ENCODE data around the gene ATAD2B. TPM values are rescaled to one million over a fixed set of nuclear protein-coding genes. Genes with fewer than 3 reads are reported as not detected.
"Not testable (repeated sequence)": the region's sequence is repeated elsewhere in the genome, so short reads cannot be mapped to it uniquely, and the experiment has no call there.

ATAD2B gene
- total RNA-seq, 1 donor from 2014 or later: 38.5 TPM

DNA sequence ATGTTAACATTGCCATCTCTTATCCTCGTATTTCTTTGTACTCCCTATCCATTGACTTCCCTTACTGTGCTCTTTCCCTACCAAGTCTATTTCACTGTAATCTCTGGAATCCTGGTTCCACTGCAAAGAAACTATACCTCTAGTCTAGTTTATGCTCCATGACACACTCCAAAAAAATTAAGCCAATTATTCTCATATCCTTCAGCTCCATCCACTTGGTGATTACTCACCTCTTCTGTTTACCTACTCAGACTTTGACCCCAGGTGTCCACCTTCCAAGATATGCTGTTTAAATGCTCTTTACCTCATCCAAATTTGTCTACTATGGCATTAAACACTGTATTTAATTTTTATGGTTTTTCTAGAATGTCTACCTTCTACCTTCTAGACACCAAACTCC, 137.9 kb downstream of the ATAD2B start:
- no peak for DNase-seq (ENCODE audit: extremely low spot score in 2 of 2)
- Histone ChIP-seq H3K4me3 (no peak overlapping the region), H3K36me3 (peaks cover 0 to 11% of the 10 kb centered on the region in 2 donors), H3K9me3 (no peaks in the 10 kb centered on the region), H3K27me3 (no peaks in the 10 kb centered on the region), H3K27ac (no peak overlapping the region), H3K4me1 (no peaks in the 10 kb centered on the region)
- intact Hi-C loops (cut with DNase I): no loop called here
- TF ChIP-seq CTCF (IDR thresholded peaks at IDR 0.05): no peak
- no peak for TF ChIP-seq POLR2AphosphoS5 (IDR thresholded peaks at IDR 0.05; ENCODE audit: insufficient read depth in 1 of 2, low read depth in 1 of 2)
- TF ChIP-seq POLR2A (IDR thresholded peaks at IDR 0.05): no peak

GRCh38 chr2:23788100-23788499, 138.8 kb downstream of the ATAD2B start:
- Histone ChIP-seq H3K4me1 (no peaks in the 10 kb centered on the region), H3K9me3 (no peaks in the 10 kb centered on the region), H3K27ac (no peak overlapping the region), H3K4me3 (no peak overlapping the region), H3K27me3 (no peaks in the 10 kb centered on the region), H3K36me3 (peaks cover 0 to 11% of the 10 kb centered on the region in 2 donors)
- no peak for DNase-seq (ENCODE audit: extremely low spot score in 2 of 2)
- intact Hi-C loops (cut with DNase I): no loop called here
- TF ChIP-seq CTCF (IDR thresholded peaks at IDR 0.05) (no peak), POLR2A (IDR thresholded peaks at IDR 0.05) (no peak), POLR2AphosphoS5 (IDR thresholded peaks at IDR 0.05; ENCODE audit: insufficient read depth in 1 of 2, low read depth in 1 of 2) (no peak)

- TF ChIP-seq CTCF (IDR thresholded peaks at IDR 0.05): no peak
- TF ChIP-seq POLR2A (IDR thresholded peaks at IDR 0.05): no peak
- TF ChIP-seq POLR2AphosphoS5 (IDR thresholded peaks at IDR 0.05; ENCODE audit: insufficient read depth in 1 of 2, low read depth in 1 of 2): no peak
- Histone ChIP-seq H3K36me3 (peaks cover 0 to 18% of the 10 kb centered on the region in 2 donors), H3K4me1 (no peaks in the 10 kb centered on the region), H3K27me3 (no peaks in the 10 kb centered on the region), H3K4me3 (no peak overlapping the region), H3K27ac (no peak overlapping the region), H3K9me3 (no peaks in the 10 kb centered on the region)
- intact Hi-C loops (cut with DNase I): no loop called here
- no peak for DNase-seq (ENCODE audit: extremely low spot score in 2 of 2)
Observed at GRCh38 chr2:23784971-23785370, 142.0 kb downstream of the ATAD2B start.

DNA sequence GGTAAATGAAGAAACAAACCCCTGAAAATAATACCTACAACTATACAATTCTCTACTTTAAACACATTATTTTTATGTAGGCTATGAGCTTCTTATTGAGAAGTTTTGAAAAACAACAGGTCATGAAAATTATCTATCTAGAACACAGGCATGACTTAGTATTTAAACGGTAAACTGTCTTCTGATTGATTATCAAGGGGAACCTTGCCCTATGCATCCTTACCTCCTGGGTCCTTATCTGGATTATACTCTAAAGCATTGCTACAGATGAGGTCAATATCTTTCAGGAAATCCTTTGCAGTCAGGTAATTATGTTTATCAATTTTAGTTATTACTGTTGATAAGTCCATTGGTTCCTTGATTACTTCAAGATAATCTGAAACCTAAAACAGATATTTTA, 144.3 kb downstream of the ATAD2B start:
- no peak for TF ChIP-seq POLR2A (IDR thresholded peaks at IDR 0.05)
- TF ChIP-seq POLR2AphosphoS5 (IDR thresholded peaks at IDR 0.05; ENCODE audit: insufficient read depth in 1 of 2, low read depth in 1 of 2): no peak
- TF ChIP-seq CTCF (IDR thresholded peaks at IDR 0.05): no peak
- no peak overlapping the region for H3K27ac ChIP-seq
- H3K36me3 ChIP-seq: peaks cover 0 to 22% of the 10 kb centered on the region in 2 donors

DNA sequence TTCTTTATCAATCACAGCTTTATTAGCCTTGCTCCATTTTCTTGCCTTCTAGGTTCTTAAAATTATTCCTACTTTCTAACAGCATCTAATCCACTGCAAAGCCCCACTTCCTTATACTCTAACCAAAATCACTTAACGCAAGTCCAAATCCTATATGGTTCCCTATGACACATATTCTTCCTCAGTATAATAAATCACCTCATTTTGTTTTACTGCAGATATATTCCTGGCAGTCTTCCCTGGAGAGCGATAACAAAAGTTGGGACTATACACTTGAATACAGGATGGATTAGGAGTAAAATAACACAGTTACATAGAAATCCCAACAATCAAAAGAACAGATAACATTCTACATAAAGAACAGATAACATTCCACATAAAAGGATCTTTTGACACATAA, 144.8 kb downstream of the ATAD2B start:
- no peak for TF ChIP-seq POLR2AphosphoS5 (IDR thresholded peaks at IDR 0.05; ENCODE audit: insufficient read depth in 1 of 2, low read depth in 1 of 2)
- no peak for TF ChIP-seq POLR2A (IDR thresholded peaks at IDR 0.05)
- no peak for TF ChIP-seq CTCF (IDR thresholded peaks at IDR 0.05)
- H3K4me1 ChIP-seq: no peaks in the 10 kb centered on the region
- no peaks in the 10 kb centered on the region for H3K9me3 ChIP-seq
- no peak overlapping the region for H3K27ac ChIP-seq
- no peak overlapping the region for H3K4me3 ChIP-seq
- H3K27me3 ChIP-seq: no peaks in the 10 kb centered on the region
- intact Hi-C loops (cut with DNase I): no loop called here
- no peak for DNase-seq (ENCODE audit: extremely low spot score in 2 of 2)
- peaks cover 0 to 22% of the 10 kb centered on the region in 2 donors for H3K36me3 ChIP-seq

More for the DNA sequence above, 144.3 kb downstream of the ATAD2B start:
- H3K4me1 ChIP-seq: no peaks in the 10 kb centered on the region
- no peaks in the 10 kb centered on the region for H3K27me3 ChIP-seq
- DNase-seq (ENCODE audit: extremely low spot score in 2 of 2): no peak
- no peaks in the 10 kb centered on the region for H3K9me3 ChIP-seq
- intact Hi-C loops (cut with DNase I): no loop called here
- no peak overlapping the region for H3K4me3 ChIP-seq

DNA sequence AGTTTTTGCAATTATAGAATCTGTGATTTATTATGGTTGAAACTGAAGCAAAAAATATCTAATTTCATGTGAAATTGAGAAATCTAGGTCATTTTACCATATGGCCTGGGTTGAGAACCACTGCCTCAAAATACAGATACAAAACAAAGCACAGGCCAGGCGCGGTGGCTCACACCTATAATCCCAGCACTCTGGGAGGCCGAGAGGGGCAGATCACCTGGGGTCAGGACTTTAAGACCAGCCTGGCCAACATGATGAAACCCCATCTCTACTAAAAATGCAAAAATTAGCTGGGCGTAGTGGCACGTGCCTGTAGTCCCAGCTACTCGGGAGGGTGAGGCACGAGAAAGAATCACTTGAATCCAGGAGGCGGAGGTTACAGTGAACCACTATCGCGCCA, 146.5 kb downstream of the ATAD2B start:
- H3K4me1 ChIP-seq; H3K9me3 ChIP-seq; intact Hi-C loops (cut with DNase I); H3K4me3 ChIP-seq; DNase-seq (ENCODE audit: extremely low spot score in 2 of 2); H3K27ac ChIP-seq; H3K27me3 ChIP-seq: not testable (repeated sequence)
- peaks cover 0 to 18% of the 10 kb centered on the region in 2 donors for H3K36me3 ChIP-seq
